ENCODE data around the gene STMN3.

- TF ChIP-seq CTCF (IDR thresholded peaks at IDR 0.05) (no peak), ZFX (IDR thresholded peaks at IDR 0.05; ENCODE audit: borderline replicate concordance) (no peak)
These were observed 3.2 kb upstream of the STMN3 start for GRCh38 chr20:63656451-63656850.
